ENCODE measurements around the gene COBLL1.

DNA sequence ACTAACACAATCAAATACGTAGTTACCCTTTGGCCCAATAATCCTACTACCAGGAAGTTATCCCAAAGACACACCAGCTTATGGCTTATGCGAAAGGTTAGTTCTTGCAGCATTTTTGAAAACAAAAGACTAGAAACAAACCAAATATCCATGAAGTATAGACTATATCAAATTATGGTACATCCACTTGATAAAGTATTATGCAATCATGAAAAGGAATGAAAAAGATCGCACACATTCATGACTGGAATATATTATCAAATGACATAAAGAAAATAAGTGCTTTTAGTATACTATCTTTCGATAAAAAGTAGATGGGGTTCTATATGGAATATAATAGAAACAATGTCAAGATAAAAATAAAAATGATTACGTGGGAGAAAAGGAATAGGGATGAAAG lies 78.2 kb downstream of the COBLL1 start:
- TF ChIP-seq TAF1 (IDR thresholded peaks at IDR 0.05; ENCODE audit: borderline replicate concordance, low read depth, low read length) (no peak), POLR2AphosphoS5 (IDR thresholded peaks at IDR 0.05; ENCODE audit: low read depth, low read length) (no peak)

Data from GM12892 (cell line).